Progenitor cell of endocrine pancreas (in vitro differentiated cells): ENCODE measurements around the gene PHTF1. TPM values are rescaled to one million over a fixed set of nuclear protein-coding genes. Genes with fewer than 3 reads are reported as not detected.
"Not testable (repeated sequence)": the region's sequence is repeated elsewhere in the genome, so short reads cannot be mapped to it uniquely, and the experiment has no call there.

Experiments used
- DNase-seq: peaks from one replicate; pipeline ENCODE4 v3.0.0; 2021; ENCODE audit warnings: low spot score; ENCODE audit not compliant: unreplicated experiment
- H3K27ac Mint-ChIP-seq: 2 replicates; pipeline ENCODE4 v1.8.0; 2021; ENCODE audit warnings: mild to moderate bottlenecking, moderate library complexity, mixed read lengths
- H3K27me3 Mint-ChIP-seq: 2 replicates; pipeline ENCODE4 v1.8.0; 2021; ENCODE audit warnings: mixed read lengths
- H3K36me3 Mint-ChIP-seq: 2 replicates; pipeline ENCODE4 v1.8.0; 2022; ENCODE audit warnings: mixed read lengths; ENCODE audit not compliant: insufficient read depth
- H3K4me1 Mint-ChIP-seq: 2 replicates; pipeline ENCODE4 v1.8.0; 2021; ENCODE audit warnings: low read depth, mixed read lengths
- H3K4me3 Mint-ChIP-seq: 2 replicates; pipeline ENCODE4 v1.8.0; 2021; ENCODE audit warnings: low read depth, mild to moderate bottlenecking, moderate library complexity, mixed read lengths
- H3K9me3 Mint-ChIP-seq: 2 replicates; pipeline ENCODE4 v1.8.0; 2021; ENCODE audit warnings: low read depth, mixed read lengths
- CTCF ChIP-seq: fragments of 200-600 bp; sonication (generic); IDR thresholded peaks from one replicate; pipeline ENCODE4 v1.5.0; 2021; ENCODE audit warnings: antibody characterized with exemption, mild to moderate bottlenecking; ENCODE audit not compliant: unreplicated experiment
- total RNA-seq: library from RNA; stranded (reverse); gene quantifications from 2 replicates; pipeline ENCODE4 v1.2.1, GENCODE V29; 2021

Gene PHTF1
- total RNA-seq, 1 donor from 2014 or later: 51.3 TPM

DNA sequence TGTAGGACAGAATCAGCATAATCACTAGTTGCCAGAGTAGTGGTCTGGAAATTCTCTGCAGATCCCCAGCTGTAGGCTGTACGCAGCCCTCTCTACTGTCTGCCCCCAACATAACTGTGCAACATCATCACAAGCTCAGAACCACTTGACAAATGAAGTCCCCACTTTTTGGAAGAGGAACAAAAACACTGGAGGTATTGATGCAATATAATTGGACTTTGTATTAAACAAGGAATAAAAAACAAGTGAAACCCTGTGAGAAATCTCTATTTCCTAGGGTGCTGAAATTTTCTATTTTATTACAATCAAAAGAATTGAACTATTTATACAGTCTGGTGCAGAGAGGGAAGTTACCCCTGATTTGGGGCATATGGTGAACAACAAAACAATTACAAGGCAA lies 15.2 kb downstream of the PHTF1 start:
- H3K4me3 Mint-ChIP-seq: no peak overlapping the region

DNA sequence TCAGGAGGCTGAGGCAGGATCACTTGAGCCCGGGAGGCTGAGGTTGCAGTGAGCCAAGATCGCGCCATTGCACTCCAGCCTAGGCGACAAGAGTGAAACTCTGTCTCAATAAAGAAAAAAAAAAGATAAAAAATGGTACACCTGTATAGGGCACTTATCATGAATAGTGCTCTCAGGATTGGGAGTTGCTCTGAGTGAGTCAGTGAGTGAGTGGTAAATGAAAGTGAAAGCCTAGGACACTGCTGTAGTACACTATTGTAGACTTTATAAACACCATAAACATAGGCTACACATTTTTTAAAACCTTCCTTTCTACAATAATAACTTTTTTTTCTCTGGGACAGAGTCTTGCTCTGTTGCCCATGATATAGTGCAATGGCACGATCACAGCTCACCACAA lies 16.8 kb downstream of the PHTF1 start:
- no peak overlapping the region for H3K27ac Mint-ChIP-seq
- H3K4me1 Mint-ChIP-seq: peaks cover 8% of the 10 kb centered on the region
- no peak overlapping the region for H3K4me3 Mint-ChIP-seq
- no peaks in the 10 kb centered on the region for H3K27me3 Mint-ChIP-seq
- TF ChIP-seq CTCF: no peak
- no peak for DNase-seq
- H3K36me3 Mint-ChIP-seq: peaks cover 15% of the 10 kb centered on the region
- H3K9me3 Mint-ChIP-seq: peaks cover 7% of the 10 kb centered on the region

More for the DNA sequence above, 15.2 kb downstream of the PHTF1 start:
- peaks cover 17% of the 10 kb centered on the region for H3K36me3 Mint-ChIP-seq
- H3K9me3 Mint-ChIP-seq: peaks cover 7% of the 10 kb centered on the region
- H3K27ac Mint-ChIP-seq: no peak overlapping the region
- no peak for TF ChIP-seq CTCF
- no peak for DNase-seq
- no peaks in the 10 kb centered on the region for H3K27me3 Mint-ChIP-seq
- H3K4me1 Mint-ChIP-seq: peaks cover 8% of the 10 kb centered on the region

GRCh38 chr1:113734357-113735055 lies 24.8 kb downstream of the PHTF1 start:
- TF ChIP-seq CTCF: no peak
- H3K36me3 Mint-ChIP-seq: peaks cover 22% of the 10 kb centered on the region
- no peaks in the 10 kb centered on the region for H3K27me3 Mint-ChIP-seq
- no peak for DNase-seq
- H3K4me1 Mint-ChIP-seq: no peaks in the 10 kb centered on the region
- H3K4me3 Mint-ChIP-seq: no peak overlapping the region
- no peak overlapping the region for H3K27ac Mint-ChIP-seq
- H3K9me3 Mint-ChIP-seq: no peaks in the 10 kb centered on the region

DNA sequence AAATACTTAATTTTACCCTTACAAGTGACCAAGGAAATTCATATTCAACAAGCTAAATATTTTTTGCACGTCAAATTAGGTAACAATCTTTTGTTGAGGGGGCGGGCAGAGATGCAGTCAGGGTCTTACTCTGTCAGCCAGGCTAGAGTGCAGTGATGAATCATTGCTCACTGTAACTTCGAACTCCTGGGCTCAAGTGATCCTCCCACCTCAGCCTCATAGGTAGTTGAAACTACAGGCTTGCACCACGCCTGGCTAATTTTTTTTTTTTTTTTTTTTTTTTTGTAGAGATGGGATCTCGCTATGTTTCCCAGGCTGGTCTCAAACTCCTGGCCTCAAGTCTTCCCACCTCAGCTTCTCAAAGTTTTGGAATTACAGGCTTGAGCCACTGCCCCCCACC lies 26.5 kb downstream of the PHTF1 start:
- no peak for TF ChIP-seq CTCF
- Mint-ChIP-seq H3K9me3 (peaks cover 2% of the 10 kb centered on the region), H3K4me1 (no peaks in the 10 kb centered on the region), H3K27ac (no peak overlapping the region), H3K27me3 (no peaks in the 10 kb centered on the region), H3K4me3 (no peak overlapping the region), H3K36me3 (peaks cover 33% of the 10 kb centered on the region)
- DNase-seq: no peak

DNA sequence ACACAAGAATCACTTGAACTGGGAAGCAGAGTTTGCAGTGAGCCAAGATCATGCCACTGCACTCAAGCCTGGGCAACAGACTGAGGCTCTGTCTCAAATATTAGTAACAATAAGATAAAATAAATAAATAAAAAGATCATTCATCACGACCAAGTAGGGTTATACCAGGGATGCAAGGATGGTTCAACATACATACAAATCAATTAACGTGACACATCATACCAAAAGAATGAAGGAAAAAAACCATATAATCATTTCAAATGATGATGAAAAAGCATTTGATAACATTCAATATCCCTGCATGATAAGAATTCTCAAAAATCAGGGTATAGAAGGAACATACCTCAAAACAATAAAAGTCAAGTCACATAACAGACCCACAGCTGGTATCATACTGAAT lies 38.3 kb downstream of the PHTF1 start:
- Mint-ChIP-seq H3K4me1 (no peaks in the 10 kb centered on the region), H3K27me3 (no peaks in the 10 kb centered on the region), H3K4me3 (no peak overlapping the region), H3K36me3 (peaks cover 72% of the 10 kb centered on the region), H3K27ac (no peak overlapping the region), H3K9me3 (peaks cover 30% of the 10 kb centered on the region)
- no peak for TF ChIP-seq CTCF
- no peak for DNase-seq

- not testable (repeated sequence) for H3K4me1 Mint-ChIP-seq, DNase-seq, H3K27ac Mint-ChIP-seq, H3K4me3 Mint-ChIP-seq, H3K27me3 Mint-ChIP-seq
- peaks cover 30% of the 10 kb centered on the region for H3K9me3 Mint-ChIP-seq
- H3K36me3 Mint-ChIP-seq: peaks cover 68% of the 10 kb centered on the region
Observed at GRCh38 chr1:113718621-113719020, 40.7 kb downstream of the PHTF1 start.

DNA sequence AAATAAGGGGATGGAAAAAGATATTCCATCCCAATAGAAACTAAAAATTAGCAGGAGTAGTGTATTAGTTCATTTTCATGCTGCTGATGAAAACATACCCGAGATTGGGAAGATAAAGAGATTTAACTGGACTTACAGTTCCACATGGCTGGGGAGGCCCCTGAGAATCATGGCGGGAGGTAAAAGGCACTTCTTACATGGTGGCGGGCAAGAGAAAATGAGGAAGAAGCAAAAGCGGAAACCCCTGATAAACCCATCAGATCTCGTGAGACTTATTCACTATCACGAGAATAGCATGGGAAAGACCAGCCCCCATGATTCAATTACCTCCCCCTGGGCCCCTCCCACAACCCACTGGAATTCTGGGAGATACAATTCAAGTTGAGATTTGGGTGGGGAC lies 41.8 kb downstream of the PHTF1 start:
- not testable (repeated sequence) for H3K4me1 Mint-ChIP-seq, H3K4me3 Mint-ChIP-seq, H3K27me3 Mint-ChIP-seq, H3K27ac Mint-ChIP-seq, DNase-seq
- H3K9me3 Mint-ChIP-seq: peaks cover 30% of the 10 kb centered on the region
- H3K36me3 Mint-ChIP-seq: peaks cover 64% of the 10 kb centered on the region
